Muscle layer of duodenum (tissue), 2 donors: ENCODE results near the gene HK1.
"Not testable (repeated sequence)": the region's sequence is repeated elsewhere in the genome, so short reads cannot be mapped to it uniquely, and the experiment has no call there.

Experiments used
- H3K27ac ChIP-seq: one replicate; pipeline ENCODE4 v1.7.0; 2013; ENCODE audit warnings: mild to moderate bottlenecking, low read length
- H3K27me3 ChIP-seq: one replicate; pipeline ENCODE4 v1.7.0; 2013; ENCODE audit warnings: low read depth, mild to moderate bottlenecking, control low read depth, low read length
- H3K36me3 ChIP-seq, 2 donors: one replicate each; pipeline ENCODE4 v1.7.0; 2013; ENCODE audit warnings: low read length in 2 of 2, control low read depth in 1 of 2, mild to moderate bottlenecking in 1 of 2; ENCODE audit not compliant: insufficient read depth in 2 of 2, control insufficient read depth in 1 of 2
- H3K4me1 ChIP-seq, 2 donors: one replicate each; pipeline ENCODE4 v1.7.0; 2013; ENCODE audit warnings: low read length in 2 of 2, mild to moderate bottlenecking in 2 of 2, control low read depth in 1 of 2, moderate library complexity in 1 of 2; ENCODE audit not compliant: insufficient read depth in 2 of 2, control insufficient read depth in 1 of 2
- H3K4me3 ChIP-seq, 2 donors: one replicate each; pipeline ENCODE4 v1.7.0; 2013; ENCODE audit warnings: low read length in 2 of 2, low read depth in 1 of 2, mild to moderate bottlenecking in 1 of 2
- H3K9me3 ChIP-seq, 2 donors: one replicate each; pipeline ENCODE4 v1.7.0; 2013; ENCODE audit warnings: low read length in 2 of 2, control low read depth in 1 of 2, mild to moderate bottlenecking in 1 of 2; ENCODE audit not compliant: control insufficient read depth in 1 of 2
- donor health status: healthy.

Gene HK1

DNA sequence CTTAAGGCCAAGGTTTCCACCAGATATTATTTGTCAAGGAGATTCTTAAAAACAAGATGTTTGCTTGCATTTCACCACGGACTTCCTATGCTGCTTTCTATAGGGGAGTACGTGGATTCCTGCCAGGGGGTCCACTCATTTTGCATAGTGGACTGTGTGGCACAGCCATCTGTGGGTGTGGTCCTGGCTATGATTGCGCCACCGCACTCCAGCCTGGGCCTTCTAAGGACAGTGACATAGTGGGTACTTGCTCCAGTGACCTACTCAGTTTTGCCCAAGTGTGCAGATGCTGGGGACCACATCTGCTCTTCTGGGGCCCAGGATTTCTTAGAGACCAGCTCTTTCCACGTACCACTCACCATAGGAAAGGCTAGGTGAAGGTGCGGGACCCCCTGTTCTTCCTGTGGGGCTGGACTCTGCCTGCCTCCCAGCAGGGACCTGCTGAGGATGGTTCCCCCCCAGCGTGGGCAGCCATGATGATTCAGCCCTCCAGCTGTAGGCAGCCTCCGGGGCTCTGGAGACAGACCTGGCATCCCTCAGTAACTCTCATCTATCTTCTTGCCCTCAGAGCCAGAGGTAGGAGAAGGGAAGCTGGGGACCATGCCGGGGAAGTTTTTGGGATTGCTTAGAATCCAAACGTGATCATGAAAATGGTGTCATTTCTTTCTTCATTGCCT is 42.9 kb downstream of the HK1 start:
- peaks cover 13 to 37% of the 10 kb centered on the region in 2 donors for H3K4me1 ChIP-seq

DNA sequence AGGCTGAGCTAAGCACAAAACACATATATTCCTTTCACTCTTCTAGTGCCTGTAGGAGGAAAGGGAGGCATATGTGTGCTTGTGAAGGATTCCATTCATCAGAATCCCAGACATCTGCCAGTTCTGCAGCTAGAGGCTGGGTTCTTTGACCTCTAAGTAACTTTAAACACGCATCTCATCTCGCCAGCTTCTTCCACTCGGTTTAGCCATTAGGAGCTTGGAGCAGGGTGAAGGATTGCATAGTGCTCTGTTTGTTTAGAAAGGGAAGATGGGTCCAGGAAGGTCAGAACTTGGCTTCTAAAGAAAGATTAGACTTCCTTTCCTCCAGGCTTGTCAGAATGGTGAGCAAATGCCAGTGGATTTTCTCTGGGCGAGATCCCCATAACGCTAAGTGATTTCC is 43.6 kb downstream of the HK1 start:
- H3K27me3 ChIP-seq: no peaks in the 10 kb centered on the region
- no peak overlapping the region for H3K4me3 ChIP-seq
- peaks cover 0 to 4% of the 10 kb centered on the region in 2 donors for H3K36me3 ChIP-seq
- peaks cover 13 to 43% of the 10 kb centered on the region in 2 donors for H3K4me1 ChIP-seq
- H3K9me3 ChIP-seq: no peaks in the 10 kb centered on the region
- H3K27ac ChIP-seq: no peak overlapping the region

More for the DNA sequence above, 42.9 kb downstream of the HK1 start:
- H3K9me3 ChIP-seq: no peaks in the 10 kb centered on the region
- H3K27me3 ChIP-seq: no peaks in the 10 kb centered on the region
- H3K27ac ChIP-seq: no peak overlapping the region
- peak overlapping the region in 1 of 2 donors; percentile 73 for H3K4me3 ChIP-seq
- H3K36me3 ChIP-seq: peaks cover 0 to 4% of the 10 kb centered on the region in 2 donors

DNA sequence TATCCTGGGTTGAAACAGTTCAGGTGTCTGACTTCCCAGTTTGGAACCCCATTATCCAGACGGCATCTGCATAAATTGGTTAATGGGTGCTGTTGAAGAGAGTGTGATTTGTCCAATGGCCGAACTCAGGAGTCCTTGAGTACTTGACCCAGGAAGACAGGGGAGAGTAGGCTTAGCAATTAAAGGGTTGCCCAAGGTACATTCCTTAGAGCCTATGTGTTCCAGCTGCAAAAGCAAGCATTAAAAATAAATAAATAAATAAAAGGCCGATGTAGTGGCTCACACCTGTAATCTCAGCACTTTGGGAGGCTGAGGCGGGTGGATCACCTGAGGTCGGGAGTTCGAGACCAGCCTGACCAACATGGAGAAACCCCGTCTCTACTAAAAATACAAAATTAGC is 44.0 kb downstream of the HK1 start:
- H3K4me1 ChIP-seq: peaks cover 13 to 43% of the 10 kb centered on the region in 2 donors
- not testable (repeated sequence) for H3K27me3 ChIP-seq, H3K27ac ChIP-seq, H3K4me3 ChIP-seq, H3K9me3 ChIP-seq, H3K36me3 ChIP-seq

DNA sequence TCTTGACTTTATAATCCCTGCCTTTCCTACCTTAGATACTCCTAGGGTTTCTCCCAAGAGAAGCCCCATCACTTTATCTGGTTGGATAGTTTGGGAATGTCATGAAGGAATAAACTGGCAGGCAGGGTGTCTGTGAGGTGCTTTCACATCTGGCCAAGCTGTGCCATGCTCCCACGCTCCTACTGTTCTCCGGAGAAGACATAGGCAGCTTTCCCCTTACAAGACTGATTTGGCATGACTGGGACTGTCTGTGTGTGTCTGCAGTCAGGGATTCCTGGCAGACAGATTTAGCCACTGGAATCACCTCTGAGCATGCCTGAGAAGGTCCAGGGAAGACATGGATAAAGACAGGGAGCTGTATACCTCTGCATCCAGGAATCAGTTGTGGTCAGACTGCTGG is 45.3 kb downstream of the HK1 start:
- peaks cover 13 to 48% of the 10 kb centered on the region in 2 donors for H3K4me1 ChIP-seq

DNA sequence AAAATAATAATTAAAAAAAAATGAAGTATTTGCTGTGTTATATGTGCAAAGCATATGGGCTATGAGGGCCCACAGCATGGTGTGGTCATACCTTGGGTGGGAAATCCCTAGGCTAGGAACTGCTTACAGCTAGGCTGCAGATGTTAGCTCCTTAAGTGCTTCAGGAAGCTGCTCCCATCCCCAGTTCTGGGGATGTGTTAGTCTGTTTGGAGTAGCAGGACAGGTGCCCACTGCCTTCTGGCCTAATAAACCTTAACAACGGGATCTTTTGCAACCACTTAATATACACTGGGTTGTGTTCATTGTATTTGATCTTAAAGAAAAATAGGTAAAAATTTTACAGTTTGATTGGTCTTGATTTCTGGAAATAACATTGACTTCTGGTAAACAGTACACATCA is 46.3 kb downstream of the HK1 start:
- Histone ChIP-seq H3K4me1 (peaks cover 13 to 52% of the 10 kb centered on the region in 2 donors), H3K27ac (no peak overlapping the region), H3K4me3 (no peak overlapping the region)

More for the DNA sequence above, 45.3 kb downstream of the HK1 start:
- Histone ChIP-seq H3K4me3 (no peak overlapping the region), H3K27ac (no peak overlapping the region), H3K27me3 (no peaks in the 10 kb centered on the region), H3K9me3 (no peaks in the 10 kb centered on the region), H3K36me3 (peaks cover 0 to 4% of the 10 kb centered on the region in 2 donors)

DNA sequence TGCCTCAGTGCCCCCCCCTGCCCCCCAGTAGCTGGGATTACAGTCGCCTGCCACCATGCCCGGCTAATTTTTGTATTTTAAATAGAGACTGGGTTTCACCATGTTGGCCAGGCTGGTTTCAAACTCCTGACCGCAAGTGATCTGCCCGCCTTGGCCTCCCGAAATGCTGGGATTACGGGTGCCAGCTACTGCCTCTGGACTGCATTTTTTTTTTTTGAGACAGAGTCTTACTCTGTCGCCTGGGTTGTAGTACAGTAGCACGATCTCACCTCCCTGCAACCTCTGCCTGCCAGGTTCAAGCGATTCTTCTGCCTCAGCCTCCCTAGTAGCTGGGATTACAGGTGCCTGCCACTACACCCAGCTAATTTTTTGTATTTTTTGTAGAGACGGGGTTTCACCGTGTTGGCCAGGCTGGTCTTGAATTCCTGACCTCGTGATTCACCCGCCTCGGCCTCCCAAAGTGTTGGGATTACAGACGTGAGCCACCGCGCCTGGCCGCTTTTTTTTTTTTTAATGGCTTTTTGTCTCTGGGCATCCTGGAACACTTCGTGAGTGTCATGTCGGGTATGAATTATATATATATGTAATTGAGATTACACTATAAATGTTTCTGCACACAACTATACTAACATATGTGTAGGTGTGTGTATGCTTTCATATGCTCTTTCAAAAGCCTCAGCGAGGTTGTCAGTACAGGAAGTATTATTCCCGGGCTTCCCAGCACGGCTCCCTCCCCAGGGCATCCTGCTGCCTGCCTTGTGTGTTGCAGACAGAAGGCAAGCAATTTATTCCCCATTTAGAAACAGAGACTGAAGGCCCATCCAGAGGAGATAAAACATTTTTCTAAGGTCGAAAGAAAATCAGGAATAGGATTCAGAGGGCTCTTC is 47.6 kb downstream of the HK1 start:
- H3K27me3 ChIP-seq, H3K4me3 ChIP-seq, H3K27ac ChIP-seq, H3K36me3 ChIP-seq, H3K9me3 ChIP-seq: not testable (repeated sequence)
- H3K4me1 ChIP-seq: peaks cover 5 to 39% of the 10 kb centered on the region in 2 donors

More for the DNA sequence above, 46.3 kb downstream of the HK1 start:
- H3K27me3 ChIP-seq: no peaks in the 10 kb centered on the region
- H3K9me3 ChIP-seq: no peaks in the 10 kb centered on the region
- no peaks in the 10 kb centered on the region for H3K36me3 ChIP-seq

DNA sequence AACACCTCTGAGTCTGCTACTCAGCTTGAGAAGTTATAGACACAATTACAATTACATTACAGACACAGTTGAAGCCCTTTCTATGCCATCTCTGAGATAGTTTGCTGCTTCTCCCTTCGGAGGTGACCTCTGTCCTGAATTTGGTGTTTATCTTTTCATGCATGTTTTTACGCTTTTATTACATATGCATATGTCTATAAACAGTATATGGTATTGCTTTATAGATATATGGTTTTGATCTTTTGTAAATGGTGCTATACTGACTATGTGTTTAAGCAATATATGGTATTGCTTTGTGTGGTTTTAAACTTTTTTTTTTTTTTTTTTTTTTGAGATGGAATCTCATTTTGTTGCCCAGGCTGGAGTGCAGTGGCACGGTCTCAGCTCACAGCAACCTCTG is 48.4 kb downstream of the HK1 start:
- no peaks in the 10 kb centered on the region for H3K9me3 ChIP-seq
- H3K4me3 ChIP-seq: no peak overlapping the region
- peaks cover 0 to 4% of the 10 kb centered on the region in 2 donors for H3K36me3 ChIP-seq
- H3K27me3 ChIP-seq: no peaks in the 10 kb centered on the region
- no peak overlapping the region for H3K27ac ChIP-seq
- H3K4me1 ChIP-seq: peaks cover 0 to 31% of the 10 kb centered on the region in 2 donors

DNA sequence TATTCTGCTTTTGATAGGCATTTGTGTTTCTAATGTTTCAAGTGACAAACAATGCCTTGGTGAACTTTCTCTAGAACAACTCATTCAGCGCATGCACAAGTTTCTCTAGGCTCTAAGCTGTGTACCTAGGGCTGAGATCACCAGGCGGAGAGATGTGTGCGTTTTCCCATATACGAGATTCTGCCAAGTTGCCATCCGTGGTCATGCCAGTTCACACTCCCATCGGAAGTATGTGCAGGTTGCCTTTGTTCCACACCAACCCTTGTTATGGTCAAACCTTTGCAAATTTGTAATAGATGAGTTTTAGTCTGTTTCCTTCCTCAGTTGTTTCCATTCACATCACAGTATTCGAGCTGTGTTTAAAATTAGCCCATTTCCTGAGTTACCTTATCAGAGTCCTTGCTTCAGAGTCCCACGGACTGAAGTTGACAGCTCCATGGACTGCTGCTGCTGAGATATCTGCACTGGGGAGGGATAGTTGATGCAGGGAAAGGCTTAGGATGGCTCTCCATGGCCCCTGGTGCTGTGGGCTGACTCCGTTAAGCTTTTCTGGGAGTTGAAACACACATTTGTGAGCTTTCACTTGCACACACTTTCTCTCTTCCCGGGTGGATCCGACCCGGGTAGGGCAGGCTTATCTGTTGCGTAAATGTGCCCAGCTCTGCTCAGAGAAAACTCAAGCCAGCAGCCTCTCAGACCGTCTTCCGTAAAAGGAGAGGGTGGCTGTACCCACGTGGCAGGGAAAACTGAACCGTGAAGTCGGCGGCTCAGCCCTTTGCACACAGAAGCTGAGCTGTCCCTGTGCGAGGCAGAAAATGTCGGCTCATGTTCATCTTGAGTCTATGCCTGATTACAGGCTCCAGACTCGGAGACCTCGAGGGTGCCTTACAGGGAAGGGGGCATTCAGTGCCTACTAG is 49.4 kb downstream of the HK1 start:
- H3K27ac ChIP-seq: peak overlapping the region; percentile 82
- no peaks in the 10 kb centered on the region for H3K27me3 ChIP-seq
- peaks cover 0 to 4% of the 10 kb centered on the region in 2 donors for H3K36me3 ChIP-seq
- H3K4me3 ChIP-seq: peak overlapping the region; percentile 10 to 41
- H3K9me3 ChIP-seq: no peaks in the 10 kb centered on the region
- peaks cover 0 to 34% of the 10 kb centered on the region in 2 donors for H3K4me1 ChIP-seq

DNA sequence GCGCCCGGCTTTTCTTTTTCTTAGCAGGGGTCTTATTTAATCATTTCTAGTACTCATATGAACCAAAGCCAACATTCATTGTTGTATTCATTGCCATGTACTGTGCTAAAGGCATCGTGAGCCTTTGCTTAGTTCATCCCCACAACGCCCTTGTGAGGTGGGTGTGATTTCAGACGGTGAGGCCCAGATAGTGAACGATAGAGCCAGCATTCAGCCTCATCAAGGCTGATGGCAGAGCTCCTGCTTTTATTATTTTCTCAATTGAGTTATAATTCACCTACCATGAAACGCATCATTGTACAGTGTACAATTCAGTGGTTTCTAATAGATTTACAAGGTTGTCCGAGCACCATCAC is 50.1 kb downstream of the HK1 start:
- Histone ChIP-seq H3K36me3 (peaks cover 0 to 4% of the 10 kb centered on the region in 2 donors), H3K4me1 (peaks cover under 1 to 40% of the 10 kb centered on the region in 2 donors), H3K27ac (peak overlapping the region; percentile 64), H3K27me3 (no peaks in the 10 kb centered on the region), H3K4me3 (peak overlapping the region in 1 of 2 donors; percentile 10), H3K9me3 (no peaks in the 10 kb centered on the region)

DNA sequence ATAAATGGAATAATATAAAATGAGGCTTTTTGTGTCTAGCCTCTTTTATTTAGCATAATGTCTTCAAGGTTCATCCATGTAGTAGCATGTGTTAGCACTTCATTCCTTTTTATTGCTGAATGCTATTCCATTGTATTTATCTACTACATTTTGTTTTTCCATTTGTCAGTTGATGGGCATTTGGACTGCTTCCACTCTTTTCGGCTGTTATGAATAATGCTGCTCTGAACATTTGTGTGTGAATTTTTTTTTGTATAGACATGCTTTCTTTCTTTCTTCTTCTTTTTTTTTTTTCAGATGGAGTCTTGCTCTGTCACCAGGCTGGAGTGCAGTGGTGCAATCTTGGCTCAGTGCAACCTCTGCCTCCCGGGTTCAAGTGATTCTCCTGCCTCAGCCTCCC is 50.6 kb downstream of the HK1 start:
- H3K27me3 ChIP-seq, H3K4me3 ChIP-seq, H3K36me3 ChIP-seq, H3K9me3 ChIP-seq: not testable (repeated sequence)
- Histone ChIP-seq H3K4me1 (peaks cover 3 to 41% of the 10 kb centered on the region in 2 donors), H3K27ac (peak overlapping the region; percentile 64)

DNA sequence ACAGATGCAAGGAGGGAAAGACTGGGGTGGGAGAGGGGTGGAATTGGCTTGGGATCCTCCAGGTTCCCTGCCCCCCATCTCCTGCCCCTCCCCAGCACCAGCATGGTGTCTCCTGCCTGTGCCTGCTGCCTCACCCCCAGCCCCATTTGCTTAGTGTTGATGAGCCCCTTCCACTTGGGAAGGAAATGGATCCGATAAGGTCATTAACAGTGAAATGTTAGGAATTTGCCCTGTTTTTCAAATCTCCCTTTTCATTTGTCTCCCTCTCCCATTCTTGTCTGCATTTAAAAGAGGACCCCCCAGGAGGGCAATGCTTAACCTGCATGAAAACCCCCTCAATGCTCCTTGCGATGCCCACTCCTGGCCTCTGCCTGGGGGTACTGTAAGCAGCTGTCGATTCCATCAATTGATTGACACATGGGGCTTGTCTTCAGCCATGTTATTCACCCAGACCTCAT is 51.5 kb downstream of the HK1 start:
- H3K4me1 ChIP-seq: peaks cover 3 to 44% of the 10 kb centered on the region in 2 donors
- H3K36me3 ChIP-seq: peaks cover 0 to 4% of the 10 kb centered on the region in 2 donors
- no peak overlapping the region for H3K4me3 ChIP-seq
- H3K9me3 ChIP-seq: no peaks in the 10 kb centered on the region
- no peak overlapping the region for H3K27ac ChIP-seq
- H3K27me3 ChIP-seq: no peaks in the 10 kb centered on the region
